Mucosa of stomach (tissue), 1 donor: ENCODE measurements around the gene ABCA4.

Experiments
- H3K27me3 ChIP-seq: one replicate; pipeline ENCODE4 v1.7.0; 2013; ENCODE audit warnings: mild to moderate bottlenecking, low read length; ENCODE audit not compliant: control insufficient read depth, insufficient read depth
- H3K36me3 ChIP-seq: one replicate; pipeline ENCODE4 v1.7.0; 2013; ENCODE audit warnings: low read length; ENCODE audit not compliant: control insufficient read depth, insufficient read depth
- H3K4me1 ChIP-seq: one replicate; pipeline ENCODE4 v1.7.0; 2013; ENCODE audit warnings: mild to moderate bottlenecking, low read length; ENCODE audit not compliant: control insufficient read depth, insufficient read depth
- H3K4me3 ChIP-seq: one replicate; pipeline ENCODE4 v1.7.0; 2013; ENCODE audit warnings: low read length
- H3K9ac ChIP-seq: one replicate; pipeline ENCODE4 v1.7.0; 2013; ENCODE audit warnings: mild to moderate bottlenecking, low read length, moderate library complexity
- H3K9me3 ChIP-seq: one replicate; pipeline ENCODE4 v1.7.0; 2013; ENCODE audit warnings: mild to moderate bottlenecking, low read length, moderate library complexity; ENCODE audit not compliant: control insufficient read depth
- donor health status: Pancreatic carcinoma.

ABCA4 gene

DNA sequence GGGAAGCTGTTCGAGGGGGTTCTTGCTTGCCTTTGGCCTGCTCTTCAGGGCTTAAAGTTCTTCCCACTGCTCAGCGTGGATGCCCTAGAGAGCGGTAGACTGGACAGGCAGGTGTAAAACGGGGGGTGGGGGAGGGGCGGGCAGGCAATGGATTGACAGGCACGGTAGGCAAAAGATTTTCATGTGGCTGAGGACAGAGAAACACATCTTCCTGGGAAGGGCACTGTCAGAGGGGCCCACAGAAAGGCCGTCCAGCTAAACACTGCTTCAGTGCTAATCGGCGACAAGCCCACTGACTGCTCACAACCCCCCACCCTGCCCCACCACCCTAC is 412 bp downstream of the ABCA4 start:
- no peaks in the 10 kb centered on the region for H3K9me3 ChIP-seq
- peaks cover 4% of the 10 kb centered on the region for H3K27me3 ChIP-seq
- no peaks in the 10 kb centered on the region for H3K36me3 ChIP-seq
- H3K4me3 ChIP-seq = no peak overlapping the region
- H3K4me1 ChIP-seq = no peaks in the 10 kb centered on the region
- H3K9ac ChIP-seq = no peak overlapping the region

GRCh38 chr1:94119796-94120569 is 965 bp downstream of the ABCA4 start:
- no peaks in the 10 kb centered on the region for H3K36me3 ChIP-seq
- no peak overlapping the region for H3K4me3 ChIP-seq
- no peak overlapping the region for H3K9ac ChIP-seq
- peaks cover 5% of the 10 kb centered on the region for H3K27me3 ChIP-seq
- H3K4me1 ChIP-seq = no peaks in the 10 kb centered on the region
- no peaks in the 10 kb centered on the region for H3K9me3 ChIP-seq

GRCh38 chr1:94119306-94119705 is 1.6 kb downstream of the ABCA4 start:
- Histone ChIP-seq H3K36me3 (no peaks in the 10 kb centered on the region), H3K9me3 (no peaks in the 10 kb centered on the region), H3K4me1 (no peaks in the 10 kb centered on the region), H3K9ac (no peak overlapping the region), H3K4me3 (no peak overlapping the region), H3K27me3 (peaks cover 8% of the 10 kb centered on the region)

DNA sequence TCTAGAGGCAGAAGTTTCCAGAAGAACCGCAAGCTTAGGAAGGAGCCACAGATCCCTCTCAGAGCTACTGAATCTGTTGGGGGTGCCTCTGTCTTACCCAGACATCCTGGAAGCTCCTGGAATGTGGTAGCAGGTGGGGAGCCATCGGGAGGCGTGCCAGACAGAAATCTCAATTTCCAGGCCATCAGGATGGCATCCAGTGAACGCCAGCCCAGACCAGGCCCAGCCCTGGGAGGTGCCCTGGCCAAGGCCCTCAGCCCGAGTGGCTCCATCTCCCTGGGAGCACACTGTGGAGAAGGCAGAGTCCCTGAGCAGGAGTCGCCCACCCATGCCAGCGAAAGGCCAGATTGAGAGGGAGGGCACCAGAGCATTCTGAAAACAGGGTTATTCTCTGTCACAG is 2.5 kb downstream of the ABCA4 start:
- H3K4me1 ChIP-seq = no peaks in the 10 kb centered on the region
- H3K4me3 ChIP-seq = no peak overlapping the region
- H3K9ac ChIP-seq = no peak overlapping the region
- H3K9me3 ChIP-seq = no peaks in the 10 kb centered on the region
- peaks cover 8% of the 10 kb centered on the region for H3K27me3 ChIP-seq
- H3K36me3 ChIP-seq = no peaks in the 10 kb centered on the region

GRCh38 chr1:94118013-94118412 is 2.9 kb downstream of the ABCA4 start:
- H3K4me1 ChIP-seq = no peaks in the 10 kb centered on the region
- no peaks in the 10 kb centered on the region for H3K9me3 ChIP-seq
- no peak overlapping the region for H3K9ac ChIP-seq
- no peaks in the 10 kb centered on the region for H3K36me3 ChIP-seq
- H3K27me3 ChIP-seq = peaks cover 8% of the 10 kb centered on the region
- no peak overlapping the region for H3K4me3 ChIP-seq

- no peaks in the 10 kb centered on the region for H3K36me3 ChIP-seq
- H3K4me3 ChIP-seq = no peak overlapping the region
- no peaks in the 10 kb centered on the region for H3K4me1 ChIP-seq
- H3K9ac ChIP-seq = no peak overlapping the region
- peaks cover 8% of the 10 kb centered on the region for H3K27me3 ChIP-seq
- H3K9me3 ChIP-seq = no peaks in the 10 kb centered on the region
Measured at GRCh38 chr1:94117259-94117851, 3.6 kb downstream of the ABCA4 start.

DNA sequence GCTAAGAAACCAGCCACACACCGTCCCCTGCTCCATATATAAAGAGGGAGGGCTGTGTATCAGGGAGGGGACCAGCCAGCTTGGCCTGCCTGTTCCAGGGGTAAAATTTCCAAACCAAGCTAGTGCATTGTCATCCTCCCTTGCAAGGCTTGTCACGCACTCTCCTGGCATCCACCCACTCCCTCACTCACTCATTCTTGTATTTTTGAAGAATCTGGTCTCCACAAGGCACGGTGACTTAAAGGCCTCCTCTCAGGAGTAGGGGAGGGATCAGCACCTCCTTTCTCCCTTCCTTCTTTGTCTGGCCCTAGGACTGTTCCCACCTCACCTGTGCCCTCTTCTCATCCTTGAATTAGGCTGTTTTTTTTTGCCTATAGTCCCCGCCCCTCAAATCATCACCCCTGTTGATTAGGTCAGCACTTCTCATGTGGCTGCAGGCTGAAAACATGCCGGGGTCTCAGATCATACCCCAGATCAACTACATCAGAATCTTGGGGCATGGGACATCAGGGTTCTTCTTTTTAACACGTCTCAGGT is 5.0 kb downstream of the ABCA4 start:
- no peaks in the 10 kb centered on the region for H3K9me3 ChIP-seq
- H3K9ac ChIP-seq = no peak overlapping the region
- H3K4me3 ChIP-seq = no peak overlapping the region
- H3K4me1 ChIP-seq = no peaks in the 10 kb centered on the region
- no peaks in the 10 kb centered on the region for H3K36me3 ChIP-seq
- peaks cover 8% of the 10 kb centered on the region for H3K27me3 ChIP-seq

- H3K27me3 ChIP-seq = peaks cover 8% of the 10 kb centered on the region
- H3K4me3 ChIP-seq = no peak overlapping the region
- H3K9ac ChIP-seq = no peak overlapping the region
- no peaks in the 10 kb centered on the region for H3K4me1 ChIP-seq
- H3K36me3 ChIP-seq = no peaks in the 10 kb centered on the region
- H3K9me3 ChIP-seq = no peaks in the 10 kb centered on the region
Measured at GRCh38 chr1:94115254-94115899, 5.6 kb downstream of the ABCA4 start.

DNA sequence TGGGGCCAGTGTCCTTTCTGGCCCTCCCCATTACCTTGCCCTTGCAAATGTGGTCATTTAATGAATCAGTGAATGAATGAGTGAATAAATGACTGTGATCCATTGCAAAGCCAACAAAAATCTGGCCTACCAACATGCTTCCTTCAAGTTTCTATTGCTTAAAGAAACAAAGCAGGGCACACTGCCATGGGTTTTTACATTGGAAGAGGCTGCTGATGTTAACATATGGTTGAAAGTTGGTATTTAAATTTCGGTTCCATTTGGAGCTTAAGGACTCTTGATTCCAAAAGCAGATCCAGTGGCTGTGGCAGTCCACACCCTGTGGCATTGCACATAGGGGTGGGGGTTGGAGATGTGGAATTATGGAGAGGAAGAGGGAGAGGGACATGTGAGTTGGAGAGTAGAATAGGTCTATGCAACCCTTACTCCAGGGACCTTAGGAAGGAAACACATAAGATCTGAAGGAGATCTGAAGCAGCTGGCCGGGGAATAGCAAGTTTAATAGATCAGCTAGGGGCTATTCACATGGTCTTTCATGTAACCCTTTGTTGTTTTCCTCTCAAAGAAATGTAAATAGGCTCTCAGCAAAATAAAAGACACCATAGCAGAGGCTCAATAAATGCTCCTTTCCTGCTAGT is 7.2 kb downstream of the ABCA4 start:
- Histone ChIP-seq H3K9ac (no peak overlapping the region), H3K36me3 (no peaks in the 10 kb centered on the region), H3K9me3 (no peaks in the 10 kb centered on the region), H3K4me1 (no peaks in the 10 kb centered on the region), H3K4me3 (no peak overlapping the region), H3K27me3 (peaks cover 8% of the 10 kb centered on the region)

DNA sequence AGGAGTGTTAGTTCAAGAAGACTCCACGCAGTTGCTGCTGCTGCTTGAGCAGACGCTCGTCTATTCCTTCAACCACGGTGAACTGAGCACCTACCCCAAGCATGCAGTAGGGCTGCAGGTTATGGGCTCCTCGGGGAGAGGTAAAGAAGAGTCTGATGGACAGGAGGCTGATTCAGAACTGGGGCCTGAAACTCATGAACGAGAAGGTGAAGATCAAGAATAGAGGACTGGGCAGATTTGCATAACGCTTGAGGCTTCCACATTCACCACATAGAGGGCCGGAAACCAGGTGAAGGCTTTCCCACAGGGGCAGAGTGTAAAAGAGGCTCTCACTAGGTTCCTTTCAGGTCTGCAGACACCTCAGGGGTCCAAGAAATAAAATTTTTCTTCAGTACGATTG is 9.1 kb downstream of the ABCA4 start:
- H3K36me3 ChIP-seq = no peaks in the 10 kb centered on the region
- no peak overlapping the region for H3K4me3 ChIP-seq
- no peaks in the 10 kb centered on the region for H3K4me1 ChIP-seq
- H3K27me3 ChIP-seq = peaks cover 19% of the 10 kb centered on the region
- no peak overlapping the region for H3K9ac ChIP-seq
- no peaks in the 10 kb centered on the region for H3K9me3 ChIP-seq

DNA sequence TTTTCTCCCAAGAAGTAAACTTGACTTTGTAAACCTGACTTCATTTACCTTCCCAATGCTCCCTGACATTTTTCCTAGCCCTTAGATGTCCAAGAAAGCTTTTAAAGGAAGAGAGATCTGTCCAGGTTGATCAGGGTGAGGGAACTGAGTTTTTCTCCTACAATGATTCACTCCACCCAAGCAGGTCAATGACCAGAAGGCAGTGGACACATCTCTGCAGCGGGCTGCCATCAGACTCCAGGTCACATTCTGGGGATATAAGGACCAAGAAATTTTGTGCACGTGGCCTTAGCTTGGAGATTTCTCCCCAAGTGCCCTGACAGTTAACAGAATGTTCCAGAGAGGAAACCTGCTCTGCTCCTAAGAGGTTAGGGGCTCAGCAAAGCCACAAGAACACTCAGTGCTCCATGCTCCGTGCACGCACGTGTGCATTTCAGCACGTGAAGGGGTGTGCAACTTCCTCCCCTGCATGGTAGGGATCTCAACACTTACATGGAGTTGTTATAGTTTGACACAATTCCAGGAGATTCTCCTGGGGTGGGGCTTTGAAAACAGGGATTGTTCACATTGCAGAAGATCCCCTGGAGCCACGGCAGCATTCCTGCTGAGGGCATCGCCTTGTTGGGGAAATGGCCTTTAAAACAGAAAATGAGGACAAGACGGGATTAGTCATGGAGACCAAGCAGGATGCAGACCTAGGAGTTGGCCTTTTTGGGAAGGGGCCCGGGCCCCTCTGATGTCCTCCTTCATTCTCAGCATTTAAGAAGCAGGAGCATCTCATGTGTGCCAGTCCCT is 9.8 kb downstream of the ABCA4 start:
- H3K36me3 ChIP-seq = no peaks in the 10 kb centered on the region
- peaks cover 20% of the 10 kb centered on the region for H3K27me3 ChIP-seq
- no peaks in the 10 kb centered on the region for H3K9me3 ChIP-seq
- H3K4me1 ChIP-seq = no peaks in the 10 kb centered on the region
- H3K9ac ChIP-seq = no peak overlapping the region
- no peak overlapping the region for H3K4me3 ChIP-seq
